CD4-positive, alpha-beta T cell treated with Interleukin-4 for 4 hours (primary cell): Measurements from ENCODE around the gene ESR1.
"Not testable (repeated sequence)": the region's sequence is repeated elsewhere in the genome, so short reads cannot be mapped to it uniquely, and the experiment has no call there.

Experiments
- DNase-seq: peaks from one replicate; pipeline ENCODE4 v3.0.0-alpha.2; 2020

ESR1 gene

DNA sequence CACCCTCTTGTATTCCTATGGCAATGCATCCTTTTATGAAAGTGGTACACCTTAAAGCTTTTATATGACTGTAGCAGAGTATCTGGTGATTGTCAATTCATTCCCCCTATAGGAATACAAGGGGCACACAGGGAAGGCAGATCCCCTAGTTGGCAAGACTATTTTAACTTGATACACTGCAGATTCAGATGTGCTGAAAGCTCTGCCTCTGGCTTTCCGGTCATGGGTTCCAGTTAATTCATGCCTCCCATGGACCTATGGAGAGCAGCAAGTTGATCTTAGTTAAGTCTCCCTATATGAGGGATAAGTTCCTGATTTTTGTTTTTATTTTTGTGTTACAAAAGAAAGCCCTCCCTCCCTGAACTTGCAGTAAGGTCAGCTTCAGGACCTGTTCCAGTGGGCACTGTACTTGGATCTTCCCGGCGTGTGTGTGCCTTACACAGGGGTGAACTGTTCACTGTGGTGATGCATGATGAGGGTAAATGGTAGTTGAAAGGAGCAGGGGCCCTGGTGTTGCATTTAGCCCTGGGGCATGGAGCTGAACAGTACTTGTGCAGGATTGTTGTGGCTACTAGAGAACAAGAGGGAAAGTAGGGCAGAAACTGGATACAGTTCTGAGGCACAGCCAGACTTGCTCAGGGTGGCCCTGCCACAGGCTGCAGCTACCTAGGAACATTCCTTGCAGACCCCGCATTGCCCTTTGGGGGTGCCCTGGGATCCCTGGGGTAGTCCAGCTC lies 292.1 kb downstream of the ESR1 start:
- DNase-seq = no peak

- DNase-seq = no peak
Observed at GRCh38 chr6:152100183-152100618, 292.7 kb downstream of the ESR1 start.

DNA sequence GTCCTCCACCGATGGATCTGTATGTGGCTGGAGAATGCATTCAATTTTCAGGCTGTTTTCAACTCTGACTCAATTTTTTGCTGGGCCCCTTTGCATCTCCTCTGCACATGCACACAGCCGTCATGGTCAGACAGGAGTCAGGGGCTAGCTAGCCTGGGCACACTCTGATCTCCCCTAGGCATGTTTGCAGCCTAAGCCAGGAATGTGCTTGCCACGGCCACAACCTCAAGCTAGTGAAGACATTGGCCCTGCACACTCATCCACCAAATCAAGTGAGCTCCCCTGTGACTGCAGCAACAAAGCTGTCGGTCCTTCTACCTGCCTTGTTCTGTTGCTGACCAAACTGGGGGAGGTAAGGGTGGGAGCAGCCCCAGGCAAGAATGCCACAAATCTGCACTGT lies 300.5 kb downstream of the ESR1 start:
- DNase-seq = no peak

DNA sequence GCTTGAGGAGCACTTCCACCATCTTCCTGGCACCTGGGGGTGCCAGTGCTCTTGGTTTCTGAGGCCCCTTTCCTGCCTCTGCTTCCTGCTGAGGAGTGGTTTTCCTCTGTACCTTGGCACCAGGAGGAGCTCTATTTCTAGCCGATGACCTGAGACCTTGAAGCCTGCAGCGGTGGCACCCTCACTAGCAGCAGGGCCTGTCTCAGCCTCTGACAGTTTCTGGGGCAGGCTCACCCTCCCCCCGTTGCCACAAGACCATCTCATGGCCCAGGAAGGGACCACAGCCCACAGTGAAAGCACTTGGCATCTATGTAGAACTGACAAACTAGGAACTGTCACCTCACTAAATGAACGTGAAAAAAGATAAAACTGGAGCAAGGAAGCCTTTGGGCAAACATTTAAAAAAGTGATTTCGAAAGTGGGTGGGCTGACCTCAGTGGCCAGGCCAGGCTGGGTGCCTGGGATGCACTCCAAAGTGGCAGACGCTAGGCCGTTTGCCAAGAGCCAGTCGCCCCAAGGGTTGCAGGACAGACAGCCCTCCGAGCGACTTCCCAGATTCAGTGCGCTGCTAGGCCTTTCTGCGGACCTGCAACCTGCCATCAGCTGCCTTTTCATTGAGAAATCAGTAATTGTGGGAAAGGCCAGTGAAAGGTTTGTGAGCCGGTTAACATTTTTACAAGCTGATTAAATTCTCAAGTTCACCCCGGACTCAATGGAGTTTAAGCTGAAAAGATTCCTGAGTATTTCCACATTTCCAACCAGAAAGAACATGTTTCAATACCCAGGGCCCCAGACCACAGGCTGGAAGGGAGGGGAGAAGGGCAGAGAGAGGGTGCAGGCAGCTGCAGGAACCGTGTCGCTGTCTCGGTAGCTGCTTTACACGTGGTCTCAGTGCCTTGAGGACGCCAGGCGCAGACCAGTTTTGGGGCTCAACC lies 303.7 kb downstream of the ESR1 start:
- no peak for DNase-seq

DNA sequence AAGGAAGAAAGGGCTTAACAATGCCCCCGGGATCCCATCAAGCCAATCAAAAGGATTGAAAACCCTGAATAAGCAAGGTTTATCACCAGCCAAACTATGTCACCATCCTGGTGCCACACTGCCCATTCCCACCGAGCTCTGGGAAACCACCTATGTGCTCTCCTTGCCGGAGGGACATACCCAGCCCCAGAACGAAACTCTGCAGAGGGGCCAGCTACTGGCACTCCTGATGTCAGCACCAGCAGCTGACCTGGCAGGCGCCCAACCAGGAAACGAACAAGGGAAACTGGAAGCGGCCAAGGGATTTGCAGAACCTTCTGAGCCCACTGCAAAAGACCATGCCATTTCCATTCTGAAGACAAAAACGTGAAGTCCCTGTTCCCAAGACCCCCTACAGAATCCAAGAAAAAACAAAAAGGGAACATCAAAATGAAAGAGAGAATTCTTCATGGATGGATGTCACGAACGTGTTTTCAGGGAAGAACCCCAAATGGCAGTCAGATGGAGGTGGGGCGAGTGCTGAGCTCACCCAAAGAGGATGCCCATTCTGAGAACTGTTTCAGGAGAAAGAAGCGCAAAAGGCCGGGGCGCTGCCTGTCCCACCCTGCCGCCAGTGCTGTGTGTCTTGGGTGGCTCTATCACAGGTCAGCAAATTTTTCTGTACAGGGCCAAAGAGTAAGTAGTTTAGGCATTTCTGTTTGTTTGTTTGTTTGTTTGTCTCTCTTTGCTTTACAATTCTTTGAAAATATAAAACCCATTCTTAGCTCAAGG lies 305.2 kb downstream of the ESR1 start:
- DNase-seq = no peak

GRCh38 chr6:152117156-152118133 lies 310.0 kb downstream of the ESR1 start:
- DNase-seq = no peak

GRCh38 chr6:152118224-152118623 lies 310.7 kb downstream of the ESR1 start:
- no peak for DNase-seq

DNA sequence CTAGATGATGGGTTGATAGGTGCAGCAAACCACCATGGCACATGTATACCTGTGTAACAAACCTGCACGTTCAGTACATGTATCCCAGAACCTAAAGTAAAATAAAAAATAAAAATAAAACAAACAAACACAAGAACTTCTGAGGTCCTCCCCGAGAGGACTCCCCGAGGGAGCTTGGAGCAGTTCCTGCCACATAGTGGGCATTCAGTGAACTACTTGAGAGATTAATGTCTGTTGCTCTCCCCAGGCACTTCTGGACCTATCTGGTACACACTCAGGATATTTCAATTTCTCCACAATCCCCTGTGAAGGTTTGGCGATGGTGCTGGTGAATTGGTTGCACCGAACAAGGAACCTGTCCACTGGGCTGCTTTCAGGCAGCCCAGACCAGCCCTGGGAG lies 311.2 kb downstream of the ESR1 start:
- DNase-seq = no peak

GRCh38 chr6:152119831-152120230 lies 312.3 kb downstream of the ESR1 start:
- DNase-seq = no peak

DNA sequence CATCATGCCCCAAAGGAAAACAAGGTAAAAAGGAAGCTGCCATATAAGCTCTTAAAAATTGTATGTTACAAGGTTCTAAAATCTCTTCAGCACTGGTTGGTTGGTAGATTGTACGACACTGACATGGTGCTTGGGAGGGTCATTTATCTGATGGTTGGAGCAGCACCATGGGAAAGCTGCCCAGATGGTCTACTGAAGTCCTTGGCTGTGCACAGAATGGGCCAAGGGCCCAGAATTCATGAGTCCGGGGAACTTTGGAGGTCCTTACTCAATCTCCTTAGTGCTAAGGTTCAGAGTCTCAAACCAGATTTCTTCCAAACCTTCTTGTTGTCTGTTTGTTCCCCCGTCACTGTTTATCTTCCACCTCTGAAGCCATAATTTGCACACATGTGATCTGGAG lies 314.4 kb downstream of the ESR1 start:
- DNase-seq = no peak

DNA sequence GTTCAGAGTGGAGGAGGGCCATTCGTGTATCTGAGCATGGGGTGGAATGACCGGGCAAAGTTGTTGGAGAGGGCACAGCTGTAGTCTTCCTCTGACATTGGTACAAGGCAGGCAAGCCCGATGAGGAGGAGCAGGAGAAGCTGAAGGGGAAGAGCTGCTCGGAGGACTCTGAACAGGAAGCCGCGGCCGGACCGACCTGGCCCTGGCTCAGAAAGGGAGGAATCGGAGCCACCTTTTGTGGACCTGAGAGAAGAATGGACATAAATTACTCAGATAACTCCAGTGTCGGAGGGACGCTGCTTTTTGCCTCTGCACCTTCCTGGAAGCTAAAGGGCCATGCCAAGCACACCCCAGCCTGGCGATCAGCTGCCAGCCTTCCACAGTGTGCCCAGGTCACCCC lies 315.0 kb downstream of the ESR1 start:
- DNase-seq = no peak

DNA sequence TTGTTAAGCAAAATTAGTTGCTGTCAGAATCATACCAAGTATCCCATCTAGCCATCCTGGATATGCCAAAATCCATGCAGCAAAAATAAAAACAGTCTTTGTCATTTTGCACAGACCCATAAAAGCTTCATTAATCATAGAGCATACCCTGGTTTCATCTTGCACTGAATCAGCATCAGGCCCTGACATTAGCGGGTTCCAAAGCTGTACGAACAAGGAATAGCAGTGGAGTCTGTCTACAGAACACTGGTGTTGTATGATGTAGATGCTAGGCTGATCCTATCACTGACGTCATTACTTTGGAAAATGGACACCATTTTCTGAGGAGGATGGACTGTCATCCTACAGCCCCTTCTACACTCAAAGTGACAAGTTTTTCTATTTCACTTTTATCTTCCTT lies 315.6 kb downstream of the ESR1 start:
- no peak for DNase-seq

- peak; percentile 30 for DNase-seq
Observed at GRCh38 chr6:152124429-152125074, 317.1 kb downstream of the ESR1 start.

- no peak for DNase-seq
Observed at GRCh38 chr6:152127432-152128165, 320.1 kb downstream of the ESR1 start.

DNA sequence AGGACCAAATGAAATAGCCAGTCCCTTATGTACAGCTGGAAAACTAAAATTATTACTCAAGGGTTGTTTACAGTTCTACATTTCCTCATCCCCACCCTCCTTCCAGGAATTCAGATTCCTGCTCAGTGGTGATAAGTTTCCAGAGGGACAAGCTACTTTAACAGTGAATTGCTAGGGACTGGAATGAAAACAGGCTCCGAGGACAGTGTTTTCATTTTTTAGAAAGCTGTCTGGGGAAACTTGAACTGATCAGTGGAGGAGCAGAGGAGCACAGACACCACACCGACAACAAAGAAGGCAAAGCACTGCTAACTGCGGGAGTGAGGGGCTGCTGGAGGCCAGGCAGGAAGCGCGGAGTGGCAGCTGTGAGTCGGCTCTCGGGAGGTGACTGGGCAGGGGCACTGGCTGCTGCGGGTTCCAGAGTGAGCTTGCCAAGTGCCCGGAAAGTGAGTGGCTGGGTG lies 322.2 kb downstream of the ESR1 start:
- no peak for DNase-seq

- no peak for DNase-seq
Observed at GRCh38 chr6:152130441-152130840, 323.0 kb downstream of the ESR1 start.

- no peak for DNase-seq
Observed at GRCh38 chr6:152135755-152136448, 328.4 kb downstream of the ESR1 start.

- DNase-seq = no peak
Observed at GRCh38 chr6:152136449-152136825, 329.0 kb downstream of the ESR1 start.

GRCh38 chr6:152138344-152138743 lies 330.9 kb downstream of the ESR1 start:
- not testable (repeated sequence) for DNase-seq

DNA sequence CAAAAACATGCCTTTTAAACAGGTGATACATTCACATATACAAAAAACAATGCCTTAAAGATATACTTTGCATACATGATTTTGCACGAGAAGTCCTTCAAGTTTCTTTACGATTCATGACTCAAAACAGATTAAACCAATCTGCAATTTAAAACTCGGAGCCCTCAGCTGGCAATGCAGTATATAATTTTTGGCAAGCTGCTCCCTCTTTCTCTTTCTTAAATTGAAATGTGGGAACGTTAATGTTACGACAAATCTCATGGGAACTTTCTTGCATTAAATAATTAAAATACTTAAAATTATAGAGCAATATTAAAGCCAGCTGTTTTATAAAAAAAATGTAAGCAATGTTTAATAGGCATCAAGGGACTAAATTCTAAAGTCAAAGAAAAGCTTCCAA lies 334.6 kb downstream of the ESR1 start:
- DNase-seq = no peak
